ENCODE data around the gene OR2H1. TPM values are rescaled to one million over a fixed set of nuclear protein-coding genes. Genes with fewer than 3 reads are reported as not detected.

Gene OR2H1
- total RNA-seq (not detected), total RNA-seq (0 to 0.06 (median 0) reads per million in 172 experiments)
- not detected for polyA plus RNA-seq (2013, experiment 1 of 2)
- not detected for polyA plus RNA-seq (2013, experiment 2 of 2)

DNA sequence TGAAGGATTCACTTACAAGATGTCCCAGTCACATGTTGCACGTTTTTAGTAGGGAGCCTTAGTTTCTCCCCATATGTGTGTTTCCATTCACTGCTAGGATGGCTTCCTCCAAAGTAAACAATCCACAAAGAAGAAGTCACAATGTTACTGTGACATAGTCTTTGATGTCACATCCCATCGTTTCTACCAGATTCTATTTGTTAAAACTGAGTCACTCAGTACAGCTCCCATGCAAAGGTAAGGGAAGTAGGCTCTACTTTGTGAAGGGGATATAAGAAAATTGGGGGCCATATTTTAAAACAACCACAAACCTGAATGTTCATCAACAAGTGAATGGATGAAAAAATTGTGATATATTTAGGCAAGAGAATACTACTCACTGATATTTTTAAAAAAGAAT is at the start of gene OR2H1, which contains the start of gene OR11A1:
Gene OR2H1, plus strand, starts transcription at position 185 of the 400 bp plus-strand sequence. CDS start 4,615 bp downstream, outside the sequence.
Gene OR11A1, minus strand, starts transcription at position 101 of the 400 bp plus-strand sequence. CDS start 29,430 bp downstream, outside the sequence.
- Mint-ChIP-seq H3K4me3 (no peak within 1 kb of the TSS), H3K27me3 (peaks cover 28% of the 10 kb centered on the region), H3K9me3 (no peaks in the 10 kb centered on the region), H3K27ac (no peak within 1 kb of the TSS), H3K4me1 (ENCODE audit: low read depth) (no peaks in the 10 kb centered on the region), H3K36me3 (ENCODE audit: low read depth) (no peaks in the 10 kb centered on the region)
- H3K4me3 ChIP-seq (ENCODE audit: low read length), result no peak within 1 kb of the TSS
- no peaks in the 10 kb centered on the region for H3K9me3 ChIP-seq (ENCODE audit: control insufficient read depth in 1 of 2, insufficient read depth in 1 of 2, low read length in 2 of 2)
- no peak within 1 kb of the TSS for H3K27ac ChIP-seq (ENCODE audit: low read depth in 1 of 2, low read length in 2 of 2)
- DNase-seq (no peak), ATAC-seq (ENCODE audit: poor library complexity) (no peak)
- no peaks in the 10 kb centered on the region for H3K36me3 ChIP-seq (ENCODE audit: insufficient read depth, low read length)
- CTCF ChIA-PET, result interaction anchor here (1.3 kb wide), 1 partner anchor 12 kb away, joined by 3 read pairs; no protein-coding TSS in a partner anchor
- intact Hi-C loops (cut with DNase I, micrococcal nuclease), result no loop called here
- H3K27me3 ChIP-seq (ENCODE audit: control insufficient read depth in 1 of 2, insufficient read depth in 2 of 2, low read length in 2 of 2), result peaks cover 0 to 6% of the 10 kb centered on the region in 2 experiments
- H3K4me1 ChIP-seq (ENCODE audit: insufficient read depth, low read length), result no peaks in the 10 kb centered on the region
- TF ChIP-seq, protein P1, sequence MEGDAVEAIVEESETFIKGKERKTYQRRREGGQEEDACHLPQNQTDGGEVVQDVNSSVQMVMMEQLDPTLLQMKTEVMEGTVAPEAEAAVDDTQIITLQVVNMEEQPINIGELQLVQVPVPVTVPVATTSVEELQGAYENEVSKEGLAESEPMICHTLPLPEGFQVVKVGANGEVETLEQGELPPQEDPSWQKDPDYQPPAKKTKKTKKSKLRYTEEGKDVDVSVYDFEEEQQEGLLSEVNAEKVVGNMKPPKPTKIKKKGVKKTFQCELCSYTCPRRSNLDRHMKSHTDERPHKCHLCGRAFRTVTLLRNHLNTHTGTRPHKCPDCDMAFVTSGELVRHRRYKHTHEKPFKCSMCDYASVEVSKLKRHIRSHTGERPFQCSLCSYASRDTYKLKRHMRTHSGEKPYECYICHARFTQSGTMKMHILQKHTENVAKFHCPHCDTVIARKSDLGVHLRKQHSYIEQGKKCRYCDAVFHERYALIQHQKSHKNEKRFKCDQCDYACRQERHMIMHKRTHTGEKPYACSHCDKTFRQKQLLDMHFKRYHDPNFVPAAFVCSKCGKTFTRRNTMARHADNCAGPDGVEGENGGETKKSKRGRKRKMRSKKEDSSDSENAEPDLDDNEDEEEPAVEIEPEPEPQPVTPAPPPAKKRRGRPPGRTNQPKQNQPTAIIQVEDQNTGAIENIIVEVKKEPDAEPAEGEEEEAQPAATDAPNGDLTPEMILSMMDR (IDR thresholded peaks at IDR 0.05), result no peak
- POLR2A ChIA-PET, result no interaction called here

- Mint-ChIP-seq H3K4me3 (no peak within 1 kb of the TSS), H3K27me3 (peaks cover 56% of the 10 kb centered on the region), H3K4me1 (ENCODE audit: low read depth) (no peaks in the 10 kb centered on the region), H3K27ac (no peak within 1 kb of the TSS), H3K9me3 (peaks cover 13% of the 10 kb centered on the region), H3K36me3 (ENCODE audit: low read depth) (no peaks in the 10 kb centered on the region)
- TF ChIP-seq, protein P1 (IDR thresholded peaks at IDR 0.05), result no peak
- peaks cover 0 to 5% of the 10 kb centered on the region in 2 experiments for H3K9me3 ChIP-seq (ENCODE audit: control insufficient read depth in 1 of 2, insufficient read depth in 1 of 2, low read length in 2 of 2)
- intact Hi-C loops (cut with DNase I, micrococcal nuclease), result no loop called here
- no peaks in the 10 kb centered on the region for H3K4me1 ChIP-seq (ENCODE audit: insufficient read depth, low read length)
- POLR2A ChIA-PET, result no interaction called here
- no peaks in the 10 kb centered on the region for H3K36me3 ChIP-seq (ENCODE audit: insufficient read depth, low read length)
- ATAC-seq (ENCODE audit: poor library complexity) (no peak), DNase-seq (no peak)
- CTCF ChIA-PET, result no interaction called here
- H3K27ac ChIP-seq (ENCODE audit: low read depth in 1 of 2, low read length in 2 of 2), result no peak within 1 kb of the TSS
- H3K27me3 ChIP-seq (ENCODE audit: control insufficient read depth in 1 of 2, insufficient read depth in 2 of 2, low read length in 2 of 2), result peaks cover 7 to 14% of the 10 kb centered on the region in 2 experiments
- no peak within 1 kb of the TSS for H3K4me3 ChIP-seq (ENCODE audit: low read length)
These were observed 42.4 kb upstream of the OR2H1 start, which contains the start of gene OR12D1 for GRCh38 chr6:29414588-29414987. OR12D1 (plus strand) TSS chr6:29414928.

DNA sequence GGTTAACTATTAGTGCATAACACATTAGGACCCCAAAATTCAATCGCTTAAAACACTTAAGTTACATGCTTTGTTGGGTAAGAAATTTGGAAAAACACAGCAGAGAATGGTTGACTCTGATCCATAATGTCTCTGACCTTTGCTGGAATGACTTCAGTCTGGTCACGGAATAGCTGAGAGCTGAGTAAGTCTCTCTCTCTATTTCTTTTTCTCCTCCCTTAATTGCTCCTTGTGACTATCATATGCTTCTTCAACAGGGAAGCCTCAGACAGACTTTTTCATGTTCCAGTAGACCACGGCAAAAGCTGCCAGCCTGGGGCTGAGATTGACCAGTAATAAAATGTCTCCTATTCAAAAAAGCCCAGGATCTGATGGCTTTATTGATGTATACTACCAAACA is 37.4 kb upstream of the OR2H1 start:
- Mint-ChIP-seq H3K27me3 (peaks cover 67% of the 10 kb centered on the region), H3K27ac (no peak overlapping the region), H3K4me3 (no peak overlapping the region), H3K9me3 (no peaks in the 10 kb centered on the region), H3K4me1 (ENCODE audit: low read depth) (no peaks in the 10 kb centered on the region), H3K36me3 (ENCODE audit: low read depth) (no peaks in the 10 kb centered on the region)
- ATAC-seq (ENCODE audit: poor library complexity), result no peak
- no peak for DNase-seq
- Histone ChIP-seq H3K4me1 (ENCODE audit: insufficient read depth, low read length) (no peaks in the 10 kb centered on the region), H3K9me3 (ENCODE audit: control insufficient read depth in 1 of 2, insufficient read depth in 1 of 2, low read length in 2 of 2) (no peaks in the 10 kb centered on the region), H3K36me3 (ENCODE audit: insufficient read depth, low read length) (no peaks in the 10 kb centered on the region), H3K27ac (ENCODE audit: low read depth in 1 of 2, low read length in 2 of 2) (no peak overlapping the region), H3K27me3 (ENCODE audit: control insufficient read depth in 1 of 2, insufficient read depth in 2 of 2, low read length in 2 of 2) (peaks cover 5 to 31% of the 10 kb centered on the region in 2 experiments), H3K4me3 (ENCODE audit: low read length) (no peak overlapping the region)
- intact Hi-C loops (cut with DNase I, micrococcal nuclease), result no loop called here
- ChIA-PET CTCF (no interaction called here), POLR2A (no interaction called here)
- TF ChIP-seq, protein P1 (IDR thresholded peaks at IDR 0.05), result no peak

Data from CD4-positive, alpha-beta T cell (primary cell).